SU-DHL-6 (cell line): Measurements from ENCODE around the gene RNF128.

Source experiments
- CTCF ChIP-seq: fragments of 200-600 bp; sonication (generic); IDR thresholded peaks from one replicate; pipeline ENCODE4 v1.5.1; 2017; ENCODE audit warnings: antibody characterized with exemption, mild to moderate bottlenecking, low read length, moderate library complexity; ENCODE audit not compliant: insufficient read depth, poor library complexity, severe bottlenecking
- EZH2phosphoT487 ChIP-seq: fragments of 200-600 bp; sonication (generic), shearing (Covaris generic); conservative IDR thresholded peaks from 2 replicates; pipeline ENCODE4 v1.6.1; 2018; ENCODE audit warnings: mild to moderate bottlenecking, antibody characterized with exemption, low read length, moderate library complexity, mixed read lengths

GRCh38 chrX:106734827-106735226 is 8.3 kb downstream of the RNF128 start:
- TF ChIP-seq CTCF (no peak), EZH2phosphoT487 (no peak)
